Vagina (tissue), 2 donors: ENCODE results near the gene SRGAP3.

ENCODE experiments used
- CTCF ChIP-seq, 3 experiments: fragments of 450-650 bp in 2 of 3; fragments of 200-600 bp in 1 of 3; sonication (generic) in 1 of 3; IDR thresholded peaks; one replicate each; pipeline ENCODE4 v1.5.1; 2017 to 2019; ENCODE audit warnings: antibody characterized with exemption in 3 of 3, mild to moderate bottlenecking in 2 of 3, moderate library complexity in 2 of 3
- POLR2A ChIP-seq, 2 donors: fragments of 450-650 bp; IDR thresholded peaks; one replicate each; pipeline ENCODE4 v1.6.1; 2017; ENCODE audit warnings: antibody characterized with exemption in 2 of 2, mild to moderate bottlenecking in 2 of 2, moderate library complexity in 2 of 2
- POLR2AphosphoS5 ChIP-seq, 2 donors: sonication (generic); formaldehyde crosslinking; IDR thresholded peaks; one replicate each; pipeline ENCODE4 v1.9.0; 2017; ENCODE audit warnings: antibody characterized with exemption in 2 of 2, mild to moderate bottlenecking in 2 of 2, low read depth in 1 of 2; ENCODE audit not compliant: insufficient read depth in 1 of 2

DNA sequence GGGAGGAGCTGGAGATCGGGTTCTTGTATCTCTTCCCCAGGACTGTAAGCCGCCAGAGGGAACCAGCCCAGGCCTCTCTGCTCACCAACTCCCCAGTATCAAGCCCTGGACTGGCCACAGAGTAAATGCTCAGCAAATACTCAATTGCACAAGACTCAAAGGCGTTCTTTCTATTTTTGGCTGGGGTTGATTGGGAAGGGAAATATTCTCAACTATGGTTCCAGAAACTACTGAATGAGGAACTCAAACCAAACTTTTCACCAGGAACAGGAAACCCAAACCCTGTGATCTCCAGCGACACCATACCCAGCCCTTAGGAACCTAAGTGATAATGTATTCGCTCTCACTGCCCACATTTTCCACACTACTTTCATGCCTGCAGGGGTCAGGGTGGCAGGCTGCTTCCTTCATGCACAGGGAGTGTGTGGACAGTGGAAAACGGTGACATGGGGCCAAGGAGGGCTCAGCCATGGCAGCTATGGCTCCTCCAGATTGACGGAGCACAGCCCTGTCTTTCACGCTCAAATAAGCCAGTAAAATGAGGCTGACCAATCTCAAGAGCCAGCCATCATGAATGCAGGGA lies 161.5 kb downstream of the SRGAP3 start:
- TF ChIP-seq CTCF (IDR thresholded peaks at IDR 0.05) (no peak), POLR2AphosphoS5 (IDR thresholded peaks at IDR 0.05; ENCODE audit: insufficient read depth in 1 of 2, low read depth in 1 of 2) (no peak), POLR2A (IDR thresholded peaks at IDR 0.05) (no peak)
